GM12892 (cell line): ENCODE data around the gene GIPC3.

Experiments
- POLR2A ChIP-seq: IDR thresholded peaks from 2 replicates; pipeline ENCODE4 v1.6.1; 2011; ENCODE audit warnings: low read depth, low read length, control low read depth
- POLR2AphosphoS5 ChIP-seq: IDR thresholded peaks from 2 replicates; pipeline ENCODE4 v1.6.1; 2011; ENCODE audit warnings: low read depth, low read length, control low read depth
- TAF1 ChIP-seq: IDR thresholded peaks from 2 replicates; pipeline ENCODE4 v1.6.1; 2011; ENCODE audit warnings: low read depth, mild to moderate bottlenecking, control low read depth, low read length, borderline replicate concordance

GRCh38 chr19:3544742-3545668, 40.3 kb upstream of the GIPC3 start:
- TF ChIP-seq POLR2AphosphoS5, result no peak
- TF ChIP-seq POLR2A, result no peak
- no peak for TF ChIP-seq TAF1
